Right atrium auricular region (tissue), 2 donors: ENCODE data around the gene GPR21. TPM values are rescaled to one million over a fixed set of nuclear protein-coding genes. Genes with fewer than 3 reads are reported as not detected.

ENCODE experiments used
- DNase-seq: peaks from one replicate; pipeline ENCODE4 v3.0.0-alpha.2; 2019; ENCODE audit warnings: low spot score
- H3K27ac ChIP-seq, 2 donors: fragments of 200-600 bp; sonication (generic); 1 replicate in 1 of 2; 2 replicates in 1 of 2; pipeline ENCODE4 v1.5.1; 2016 to 2019
- H3K27me3 ChIP-seq, 2 donors: fragments of 200-600 bp; sonication (generic); one replicate each; pipeline versions ENCODE4 v1.5.1 to v1.6.0; 2017 to 2019
- H3K36me3 ChIP-seq: fragments of 200-600 bp; sonication (generic); one replicate; pipeline ENCODE4 v1.5.1; 2016
- H3K4me1 ChIP-seq, 2 donors: fragments of 200-600 bp; sonication (generic); one replicate each; pipeline versions ENCODE4 v1.5.1 to v1.6.0; 2017 to 2019
- H3K4me3 ChIP-seq, 2 donors: fragments of 200-600 bp; sonication (generic); 1 replicate in 1 of 2; 2 replicates in 1 of 2; pipeline ENCODE4 v1.5.1; 2017 to 2019; ENCODE audit warnings: mild to moderate bottlenecking in 1 of 2, moderate library complexity in 1 of 2
- H3K9me3 ChIP-seq, 2 donors: fragments of 200-600 bp; sonication (generic); one replicate each; pipeline ENCODE4 v1.5.1; 2019
- CTCF ChIP-seq, 2 donors: fragments of 200-600 bp; sonication (generic); IDR thresholded peaks; one replicate each; pipeline ENCODE4 v1.5.1; 2019; ENCODE audit warnings: antibody characterized with exemption in 2 of 2
- total RNA-seq, 2 donors: library from RNA; depleted of rRNA; stranded (reverse); fragments of >200 nt; gene quantifications; one replicate each; pipeline ENCODE4 v1.1.0, GENCODE V29; 2016

Gene GPR21
- total RNA-seq, 2 donors from 2014 or later: 1.4 TPM; not detected in 1

DNA sequence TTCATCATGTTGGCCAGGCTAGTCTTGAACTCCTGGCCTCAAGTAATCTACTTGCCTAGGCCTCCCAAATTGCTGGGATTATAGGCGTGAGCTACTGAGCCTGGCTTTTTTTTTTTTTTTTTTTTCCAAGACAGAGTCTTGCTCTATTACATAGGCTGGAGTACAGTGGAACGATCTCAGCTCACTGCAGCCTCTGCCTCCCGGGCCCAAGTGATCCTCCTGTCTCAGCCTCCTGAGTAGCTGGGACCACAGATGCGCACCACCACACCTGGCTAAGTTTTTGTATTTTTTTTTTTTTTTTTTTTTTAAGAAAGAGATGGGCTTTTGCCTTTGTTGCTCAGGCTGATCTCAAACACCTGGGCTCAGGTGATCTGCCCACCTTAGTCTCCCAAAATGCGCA is 26.2 kb upstream of the GPR21 start:
- TF ChIP-seq CTCF (IDR thresholded peaks at IDR 0.05): no peak
- no peak overlapping the region for H3K4me3 ChIP-seq
- H3K9me3 ChIP-seq: no peaks in the 10 kb centered on the region
- no peak overlapping the region for H3K27ac ChIP-seq
- no peaks in the 10 kb centered on the region for H3K27me3 ChIP-seq
- DNase-seq: no peak
- peaks cover 0 to 15% of the 10 kb centered on the region in 2 donors for H3K4me1 ChIP-seq
- no peaks in the 10 kb centered on the region for H3K36me3 ChIP-seq

- peaks cover 5% of the 10 kb centered on the region for H3K36me3 ChIP-seq
Measured at GRCh38 chr9:123008909-123009308, 24.6 kb upstream of the GPR21 start.

GRCh38 chr9:123011380-123011779 is 22.1 kb upstream of the GPR21 start:
- no peaks in the 10 kb centered on the region for H3K9me3 ChIP-seq
- TF ChIP-seq CTCF (IDR thresholded peaks at IDR 0.05): no peak
- no peak for DNase-seq
- H3K27ac ChIP-seq: no peak overlapping the region
- no peaks in the 10 kb centered on the region for H3K4me1 ChIP-seq
- H3K4me3 ChIP-seq: no peak overlapping the region
- H3K36me3 ChIP-seq: peaks cover 27% of the 10 kb centered on the region
- H3K27me3 ChIP-seq: no peaks in the 10 kb centered on the region

More at GRCh38 chr9:123008909-123009308, 24.6 kb upstream of the GPR21 start:
- Histone ChIP-seq H3K4me3 (no peak overlapping the region), H3K27me3 (no peaks in the 10 kb centered on the region), H3K9me3 (no peaks in the 10 kb centered on the region), H3K27ac (no peak overlapping the region), H3K4me1 (peaks cover 0 to 5% of the 10 kb centered on the region in 2 donors)
- DNase-seq: no peak
- no peak for TF ChIP-seq CTCF (IDR thresholded peaks at IDR 0.05)

DNA sequence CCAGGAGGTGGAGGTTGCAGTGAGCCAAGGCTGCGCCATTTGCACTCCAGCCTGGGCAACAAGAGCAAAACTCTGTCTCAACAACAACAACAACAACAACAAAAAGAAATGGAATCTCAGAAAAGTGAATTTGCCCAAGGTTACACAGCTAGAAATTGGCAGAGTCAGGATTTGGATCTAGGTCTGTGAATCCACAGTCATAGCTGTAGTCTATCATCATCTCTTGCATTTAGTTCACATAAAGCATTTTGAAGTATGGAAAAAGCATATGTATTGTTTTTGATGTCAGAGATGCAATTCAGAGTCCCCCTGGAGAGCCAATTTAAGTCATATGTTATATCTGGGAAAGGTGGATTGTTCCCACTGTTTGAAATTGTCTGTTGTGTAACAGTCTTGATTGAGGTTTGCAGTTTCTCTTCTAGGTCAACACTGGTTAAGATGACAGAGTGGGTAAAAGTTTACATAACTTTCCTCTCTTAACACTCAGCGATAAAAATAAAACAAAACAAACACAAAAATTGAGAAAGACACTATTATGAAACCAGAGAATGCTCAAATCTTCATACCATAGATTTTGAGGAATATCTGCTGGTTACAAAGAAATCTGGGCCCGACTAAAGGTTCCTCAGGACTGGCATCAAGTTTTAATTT is 21.5 kb upstream of the GPR21 start:
- no peak for TF ChIP-seq CTCF (IDR thresholded peaks at IDR 0.05)
- Histone ChIP-seq H3K36me3 (peaks cover 31% of the 10 kb centered on the region), H3K27ac (no peak overlapping the region), H3K4me3 (no peak overlapping the region), H3K9me3 (no peaks in the 10 kb centered on the region), H3K4me1 (no peaks in the 10 kb centered on the region), H3K27me3 (no peaks in the 10 kb centered on the region)
- DNase-seq: no peak

GRCh38 chr9:123016631-123017030 is 16.8 kb upstream of the GPR21 start:
- Histone ChIP-seq H3K4me3 (no peak overlapping the region), H3K27ac (no peak overlapping the region), H3K4me1 (no peaks in the 10 kb centered on the region), H3K9me3 (no peaks in the 10 kb centered on the region), H3K27me3 (no peaks in the 10 kb centered on the region), H3K36me3 (peaks cover 51% of the 10 kb centered on the region)
- no peak for TF ChIP-seq CTCF (IDR thresholded peaks at IDR 0.05)
- DNase-seq: no peak

DNA sequence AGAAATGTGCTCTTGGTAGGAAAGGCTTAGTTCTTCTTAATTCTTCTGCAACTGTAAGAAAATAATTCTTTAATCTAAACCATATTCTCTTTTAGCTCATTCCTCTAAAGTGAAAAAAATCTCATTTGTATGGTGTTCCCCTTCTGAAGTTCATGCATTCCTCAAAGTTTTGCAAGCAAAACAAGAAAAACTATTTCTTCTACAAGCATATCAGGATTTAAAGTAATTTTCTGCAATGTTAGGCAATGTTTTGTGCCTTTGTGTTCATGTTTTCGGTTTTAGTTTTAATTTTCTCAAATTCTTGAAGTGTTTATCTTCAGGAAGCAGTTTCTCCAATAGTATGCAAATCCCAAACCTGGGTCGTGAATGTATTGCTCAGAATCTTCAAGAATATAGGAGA is 12.7 kb upstream of the GPR21 start:
- no peak overlapping the region for H3K27ac ChIP-seq
- H3K4me1 ChIP-seq: no peaks in the 10 kb centered on the region
- H3K4me3 ChIP-seq: no peak overlapping the region
- peaks cover 37% of the 10 kb centered on the region for H3K36me3 ChIP-seq
- DNase-seq: no peak
- no peaks in the 10 kb centered on the region for H3K27me3 ChIP-seq
- no peaks in the 10 kb centered on the region for H3K9me3 ChIP-seq
- TF ChIP-seq CTCF (IDR thresholded peaks at IDR 0.05): no peak
